ENCODE measurements around the gene PRKCA.
A peak's percentile ranks its signal among the peaks of the same experiment; 100 is the strongest.

Gene PRKCA

DNA sequence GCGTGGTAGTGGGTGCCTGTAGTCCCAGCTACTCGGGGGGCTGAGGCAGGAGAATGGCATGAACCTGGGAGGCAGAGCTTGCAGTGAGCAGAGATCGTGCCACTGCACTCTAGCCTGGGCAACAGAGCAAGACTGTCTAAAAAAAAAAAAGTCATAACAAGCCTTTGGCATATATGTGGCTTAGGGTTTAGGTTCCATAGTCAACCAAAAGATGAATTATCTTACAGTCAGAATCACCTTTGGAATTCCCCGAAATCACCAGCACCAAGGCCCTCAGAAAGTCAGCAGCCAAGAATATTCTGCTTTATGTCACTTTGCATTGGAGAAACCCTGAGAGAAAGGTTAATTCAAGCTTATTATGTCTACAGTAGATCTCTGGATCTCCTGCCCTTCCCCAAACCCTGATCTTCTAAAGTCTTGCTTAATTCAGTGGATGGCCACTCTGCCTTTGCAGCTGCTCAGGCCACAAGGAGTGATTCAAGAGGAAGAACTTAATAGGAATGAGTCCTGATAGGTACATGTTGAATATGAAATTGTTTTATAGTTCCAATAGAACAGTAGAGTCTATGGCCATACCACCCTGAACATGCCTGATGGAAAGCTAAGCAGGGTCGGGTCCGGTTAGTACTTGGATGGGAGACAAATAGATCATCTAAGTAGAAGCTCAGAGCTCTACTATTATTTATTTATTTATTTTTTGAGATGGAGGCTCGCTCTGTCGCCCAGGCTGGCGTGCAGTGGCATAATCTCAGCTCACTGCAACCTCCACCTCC lies 336.5 kb downstream of the PRKCA start:
- no peak for DNase-seq

DNA sequence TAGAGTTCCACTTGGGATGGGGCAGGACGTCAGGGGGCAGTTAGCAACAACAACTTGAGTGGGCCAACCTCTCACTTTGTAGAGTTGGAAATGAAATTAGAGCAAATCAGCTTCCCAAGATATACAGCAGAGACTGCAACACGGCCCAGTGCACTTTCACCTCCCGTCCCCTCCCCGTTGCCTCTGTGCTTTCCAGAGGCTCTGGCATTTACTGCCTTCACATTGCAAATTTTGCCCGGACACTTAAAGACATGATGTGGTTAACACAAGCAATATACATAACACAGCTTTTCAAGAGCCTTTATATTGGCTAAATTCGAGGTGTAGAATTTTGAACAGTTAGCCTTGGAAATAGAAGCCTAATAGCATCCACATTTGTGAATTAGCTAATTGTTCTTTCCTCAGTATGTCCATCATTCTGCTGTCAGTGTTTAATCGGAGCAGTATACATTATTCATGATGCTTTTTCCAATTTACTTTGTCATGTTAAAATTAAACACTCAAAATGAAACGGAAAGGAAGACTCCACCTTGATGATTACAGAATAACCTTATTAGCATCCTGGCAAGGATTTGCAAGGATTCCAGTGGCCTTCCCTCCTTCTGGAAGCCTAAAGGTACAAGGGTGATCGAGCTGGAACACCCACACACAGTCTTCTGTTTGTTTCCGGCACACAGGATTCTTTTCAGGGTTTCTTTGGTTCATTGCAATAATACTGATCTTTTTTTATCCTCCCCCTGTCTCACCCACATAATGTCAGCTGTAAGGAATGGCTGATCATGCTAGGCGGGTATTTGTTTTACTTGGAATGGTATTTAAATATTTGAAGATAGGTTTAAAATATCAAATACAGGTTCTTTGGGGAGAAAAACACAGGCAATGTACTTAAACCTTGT lies 341.6 kb downstream of the PRKCA start:
- DNase-seq, result peak; percentile 50

DNA sequence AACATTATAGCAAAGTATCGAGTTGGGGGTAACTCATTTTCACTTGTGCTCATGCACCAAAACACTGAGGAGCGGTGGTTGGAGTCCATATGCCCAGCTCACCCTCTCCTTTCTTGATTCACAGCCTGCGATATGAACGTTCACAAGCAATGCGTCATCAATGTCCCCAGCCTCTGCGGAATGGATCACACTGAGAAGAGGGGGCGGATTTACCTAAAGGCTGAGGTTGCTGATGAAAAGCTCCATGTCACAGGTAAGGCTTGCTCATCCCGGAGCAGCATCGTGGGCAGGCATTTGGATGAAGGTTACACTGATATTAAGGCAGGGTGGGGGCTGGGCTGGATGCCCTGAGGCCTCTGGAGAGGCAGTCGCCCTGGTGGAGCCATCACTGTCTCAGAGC lies 342.8 kb downstream of the PRKCA start:
- no peak for DNase-seq

DNA sequence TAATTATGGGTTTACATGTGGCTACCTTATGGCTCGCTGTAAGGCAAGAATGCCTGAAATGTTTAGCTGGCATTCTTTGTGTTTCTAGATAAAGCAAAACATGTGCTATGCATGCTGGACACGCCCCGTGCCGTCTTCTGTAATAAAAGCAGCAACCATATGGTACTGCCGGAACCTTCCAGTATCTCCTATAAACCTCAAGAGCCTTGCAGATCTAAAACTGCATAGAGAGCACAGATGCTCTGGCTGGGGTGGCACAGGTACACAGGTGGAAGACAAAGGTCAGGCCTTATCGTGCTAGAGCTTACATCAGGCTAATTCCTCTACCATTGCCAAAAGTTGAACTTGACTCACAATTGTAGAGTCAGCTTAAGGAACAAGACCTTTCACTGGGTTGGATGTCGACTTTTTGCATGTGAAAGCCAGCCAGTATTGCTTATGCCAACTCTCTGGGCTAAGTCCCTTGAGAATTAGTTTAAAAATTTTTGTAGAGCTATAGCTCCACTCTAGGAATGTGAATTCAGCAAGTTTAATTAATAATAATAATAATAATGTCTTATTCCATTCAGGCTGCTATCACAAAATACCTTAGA lies 345.1 kb downstream of the PRKCA start:
- no peak for DNase-seq

DNA sequence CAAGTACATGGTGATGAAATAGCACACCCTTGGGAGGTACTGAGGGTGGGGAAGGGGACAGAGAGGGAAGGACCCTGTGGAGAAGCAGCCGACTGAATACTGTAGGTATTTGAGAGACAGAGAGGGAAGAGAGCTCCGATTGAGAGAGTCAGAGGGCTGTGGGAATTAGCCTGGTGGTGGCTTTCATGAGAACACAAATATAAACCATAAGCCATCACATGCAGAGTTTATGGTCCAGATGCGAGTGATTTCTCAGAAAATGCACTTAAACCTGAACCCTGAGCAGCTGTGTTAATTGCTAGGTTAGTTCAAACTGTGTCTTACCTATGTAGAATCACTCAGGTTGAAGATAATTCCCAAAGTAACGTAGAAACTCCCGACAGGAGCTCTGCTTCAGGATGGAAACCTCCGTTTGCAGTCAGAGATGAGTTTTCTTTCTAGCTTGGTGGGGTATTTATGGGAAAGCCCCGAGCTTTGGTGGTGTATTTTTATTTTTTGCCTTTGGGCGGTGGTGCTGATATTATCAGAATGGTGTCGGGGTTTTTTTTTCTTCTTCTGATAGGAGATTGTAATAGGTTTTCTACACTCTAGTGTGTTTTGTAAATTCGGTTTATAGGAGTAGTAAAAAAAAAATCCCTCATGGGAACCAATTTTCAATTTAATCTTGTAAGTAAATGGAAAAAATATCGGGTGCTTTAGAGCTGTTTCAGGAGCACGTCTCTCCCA lies 347.6 kb downstream of the PRKCA start:
- no peak for DNase-seq

DNA sequence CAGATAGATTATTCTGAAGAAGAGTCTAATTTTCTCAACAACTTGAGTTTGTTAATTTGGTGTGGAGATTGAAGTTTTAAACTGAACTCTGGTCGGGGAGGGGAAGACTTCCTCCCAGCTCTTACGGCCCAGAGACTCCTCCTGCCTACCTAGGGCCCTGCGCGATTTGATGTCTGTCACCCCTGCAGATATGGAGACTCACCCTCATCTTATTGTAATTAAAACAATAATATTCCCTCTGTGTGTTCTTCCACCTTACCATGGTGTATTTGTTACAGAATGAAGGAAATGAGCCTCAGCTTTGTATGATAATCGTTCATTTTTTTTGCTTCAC lies 348.1 kb downstream of the PRKCA start:
- DNase-seq, result no peak

DNA sequence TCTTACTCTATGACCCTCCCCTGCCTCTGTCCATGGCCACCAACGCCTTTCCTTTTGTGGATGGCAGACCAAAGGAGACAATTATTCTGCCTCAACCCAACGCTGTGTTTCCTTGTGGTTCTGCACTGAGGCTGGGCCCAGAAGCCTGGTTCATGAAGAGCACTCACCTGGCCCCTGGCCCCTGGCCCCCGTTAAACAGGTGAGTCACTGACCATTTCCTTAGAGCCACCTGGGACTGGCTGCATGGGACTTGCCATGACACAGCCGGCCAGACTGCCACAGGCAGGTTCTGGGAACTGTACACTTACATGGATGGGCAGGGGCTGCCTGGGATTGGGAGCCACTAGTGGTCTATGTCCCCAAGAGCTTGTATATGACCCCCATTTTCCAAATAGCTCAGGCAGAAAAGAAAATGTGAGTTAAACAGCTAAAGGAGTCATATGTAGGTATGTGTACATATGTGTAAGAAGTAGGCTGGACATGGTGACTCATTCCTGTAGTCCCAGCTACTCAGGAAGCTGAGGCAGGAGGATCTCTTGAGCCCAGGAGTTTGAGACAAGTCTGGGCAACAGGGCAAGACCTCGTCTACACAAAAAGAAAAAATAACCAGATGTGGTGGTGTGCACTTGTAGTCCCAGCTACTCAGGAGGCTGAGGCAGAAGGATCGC lies 350.6 kb downstream of the PRKCA start:
- DNase-seq, result no peak

DNA sequence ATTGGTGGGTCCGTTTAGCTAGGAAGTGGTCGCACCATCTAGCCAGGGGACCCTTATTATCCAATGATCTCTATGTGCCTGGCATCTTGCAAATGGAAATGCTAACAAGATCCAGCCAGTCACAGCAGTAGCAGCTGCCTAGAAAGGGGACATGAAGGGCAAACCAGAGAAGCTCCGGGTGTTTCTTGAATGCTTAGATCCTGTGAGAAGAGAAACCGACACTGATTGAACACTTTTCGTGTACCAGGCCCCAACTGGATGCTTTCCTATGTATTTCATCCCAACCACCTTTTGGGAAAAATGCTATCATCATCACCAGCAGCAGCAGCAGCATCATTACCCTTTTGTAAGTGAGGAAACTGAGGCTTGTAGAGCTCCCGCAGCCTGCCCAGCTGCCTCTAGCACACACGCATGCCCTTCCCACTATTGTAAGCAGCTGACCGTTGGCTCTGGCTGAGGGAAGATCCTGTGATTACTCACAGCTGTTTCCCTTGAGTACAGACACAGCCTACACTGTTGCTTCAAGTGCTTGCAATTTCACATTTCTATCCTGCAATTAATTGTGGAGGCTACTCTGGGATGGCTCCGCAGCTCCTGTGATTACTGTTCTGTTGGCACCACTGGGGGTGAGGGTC lies 351.8 kb downstream of the PRKCA start:
- DNase-seq, result no peak

DNA sequence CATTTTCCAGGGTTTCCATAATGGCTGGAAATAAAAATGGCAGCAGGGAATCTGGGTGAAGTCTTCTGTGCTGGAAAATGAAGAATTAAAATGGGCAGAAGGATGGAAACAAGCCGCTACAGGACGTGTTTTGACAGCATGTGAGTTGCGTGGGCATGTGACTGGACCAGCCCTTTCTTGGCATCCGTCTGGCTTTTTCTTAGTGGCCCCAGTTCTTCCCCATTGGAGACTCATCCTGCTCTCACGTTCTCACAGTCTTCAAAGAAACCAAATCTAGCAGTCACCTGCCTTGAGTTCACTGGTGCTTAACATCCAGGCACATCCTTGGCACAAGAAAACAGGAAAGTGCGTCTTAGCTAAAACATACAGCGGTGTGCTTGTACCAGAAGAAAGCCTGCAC lies 352.4 kb downstream of the PRKCA start:
- no peak for DNase-seq

DNA sequence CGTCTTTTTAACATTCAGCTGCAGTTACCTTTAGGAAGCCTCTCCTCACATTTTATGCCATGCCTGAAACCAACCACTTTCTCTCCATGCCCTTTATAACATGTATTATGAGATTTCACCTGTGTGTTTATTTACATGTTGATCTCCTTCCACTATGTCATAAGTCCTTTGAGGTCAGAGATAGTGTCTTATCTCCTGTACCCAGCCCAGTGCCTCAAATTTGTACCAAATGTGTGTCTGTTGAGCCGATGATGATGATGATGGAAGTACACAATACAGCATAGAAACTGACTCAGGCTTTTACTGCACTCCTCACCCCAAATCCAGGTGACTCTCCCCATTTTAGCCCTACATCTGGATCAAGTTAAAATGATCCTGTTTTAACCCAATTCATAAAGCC lies 353.0 kb downstream of the PRKCA start:
- DNase-seq, result no peak

DNA sequence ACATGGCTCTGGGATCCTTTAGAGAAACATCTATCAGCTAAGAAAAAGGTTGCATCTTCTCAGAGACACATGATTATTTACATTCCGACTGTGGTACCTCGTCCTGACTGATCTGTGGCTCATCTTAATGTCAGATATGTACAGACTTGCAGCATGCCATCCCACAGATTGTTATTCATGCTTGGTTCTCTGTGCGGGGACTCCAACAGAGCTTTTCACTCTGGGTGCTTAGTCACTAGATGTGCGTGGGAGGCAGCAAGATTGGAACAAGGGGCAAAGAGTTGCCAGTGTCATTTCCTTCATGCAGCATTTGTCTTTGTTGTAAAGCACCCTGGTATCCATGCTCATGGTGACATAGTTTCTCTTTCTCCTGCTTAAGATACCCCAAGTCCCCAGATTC lies 353.4 kb downstream of the PRKCA start:
- peak; percentile 27 for DNase-seq

DNA sequence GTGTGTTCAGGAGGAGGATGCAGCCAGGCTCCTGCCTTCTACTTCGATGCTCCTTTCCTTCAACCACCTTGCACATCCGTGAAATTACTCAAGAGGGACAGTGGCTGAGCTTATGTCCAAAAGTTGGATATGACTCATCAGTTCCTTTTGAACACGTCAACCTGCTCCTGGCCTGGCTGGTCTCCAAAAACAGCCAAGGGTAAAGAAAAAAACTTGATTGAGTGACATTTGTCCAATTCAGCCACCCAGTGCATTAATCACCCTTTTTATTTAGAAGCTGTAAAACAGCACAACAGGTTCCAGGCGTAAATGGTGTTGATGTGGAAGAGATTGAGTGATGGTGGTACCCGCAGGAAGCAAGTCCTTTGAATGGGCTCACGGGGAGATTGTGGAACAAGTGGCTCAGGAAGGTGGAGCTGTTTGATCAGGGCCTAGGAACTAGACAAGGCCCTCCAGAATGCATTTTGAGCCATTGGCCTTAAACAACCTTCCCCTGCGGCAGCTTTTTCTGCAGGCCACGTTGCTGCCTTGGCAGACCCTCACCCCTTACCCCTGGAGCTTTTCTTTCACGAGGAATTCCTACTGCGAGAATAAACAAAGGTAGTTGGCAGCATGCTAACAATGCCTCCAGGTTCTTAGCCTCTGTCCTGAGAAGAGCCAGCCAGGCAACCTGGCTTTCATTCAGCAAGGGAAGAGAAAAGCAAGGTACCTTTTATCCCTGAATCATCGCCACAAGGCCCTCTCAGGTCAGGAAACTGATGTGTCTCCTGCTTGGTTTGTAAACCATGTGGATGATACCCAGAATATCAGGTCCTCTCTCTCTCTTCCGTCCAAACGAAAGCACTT lies 359.2 kb downstream of the PRKCA start:
- peak; percentile 58 for DNase-seq

DNA sequence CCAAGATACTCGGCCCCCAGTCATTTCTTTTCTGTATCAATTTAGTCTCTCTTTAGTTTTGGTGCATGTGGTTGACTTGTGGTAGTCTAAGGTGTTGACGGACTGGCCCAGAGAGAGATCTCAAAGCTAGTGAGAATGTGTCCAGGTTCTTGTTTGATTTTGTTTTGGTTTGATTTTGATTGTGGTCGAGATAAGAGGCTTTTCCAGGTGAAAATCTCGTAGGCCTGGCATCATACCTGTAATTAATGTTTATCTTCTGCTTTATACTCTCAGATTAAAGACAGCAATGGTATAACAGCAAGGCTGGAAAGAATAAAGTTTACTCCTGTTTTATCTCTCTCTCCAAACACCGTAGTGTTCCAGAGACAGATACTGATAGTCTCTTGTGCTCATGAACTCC lies 360.1 kb downstream of the PRKCA start:
- DNase-seq, result no peak

DNA sequence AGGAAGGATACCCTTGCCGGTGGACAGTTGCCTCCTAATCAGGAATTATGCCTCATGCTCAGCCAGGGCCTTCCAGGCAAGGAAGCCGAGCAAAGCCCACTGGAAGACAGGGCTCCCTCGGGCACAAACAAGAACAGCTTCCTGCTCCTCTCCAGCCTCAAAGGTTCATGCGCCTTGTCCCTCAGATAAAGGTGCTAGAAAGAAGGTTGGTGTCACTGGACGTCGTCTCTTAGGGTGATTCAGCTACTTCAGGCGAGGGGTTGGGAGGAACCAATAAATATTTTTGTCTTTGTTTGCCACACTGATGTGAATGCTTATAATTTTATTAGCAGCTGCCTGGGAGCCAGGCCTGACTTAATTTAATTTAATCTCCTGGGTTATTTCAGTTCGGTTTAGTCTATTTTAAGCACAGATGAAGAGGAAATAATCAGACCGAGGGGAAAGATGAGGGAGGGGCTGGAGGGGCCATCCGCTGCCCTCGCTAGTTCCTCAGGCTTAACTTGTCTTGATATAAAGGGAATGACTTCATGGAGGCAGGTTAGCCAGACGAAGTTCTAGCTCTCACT lies 360.7 kb downstream of the PRKCA start:
- DNase-seq, result no peak

DNA sequence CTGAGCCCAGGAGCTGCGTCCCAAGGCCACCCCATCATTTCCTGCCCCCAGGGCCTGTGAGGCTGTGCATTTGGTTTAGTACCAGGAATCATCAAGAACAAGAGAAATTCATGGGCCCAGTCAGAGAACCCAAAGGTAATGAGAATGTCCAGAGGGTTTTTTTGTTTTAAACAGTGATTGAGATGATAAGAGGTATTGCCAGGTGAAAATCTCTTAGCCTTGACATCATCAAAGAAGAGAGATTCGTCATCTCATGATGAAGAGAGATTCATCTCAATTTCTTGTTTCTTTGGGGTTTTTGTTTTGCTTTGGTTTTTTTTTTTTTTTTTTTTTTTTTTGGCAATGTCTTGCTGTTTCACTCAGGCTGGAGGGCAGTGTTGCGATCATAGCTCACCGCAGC lies 361.9 kb downstream of the PRKCA start:
- no peak for DNase-seq

DNA sequence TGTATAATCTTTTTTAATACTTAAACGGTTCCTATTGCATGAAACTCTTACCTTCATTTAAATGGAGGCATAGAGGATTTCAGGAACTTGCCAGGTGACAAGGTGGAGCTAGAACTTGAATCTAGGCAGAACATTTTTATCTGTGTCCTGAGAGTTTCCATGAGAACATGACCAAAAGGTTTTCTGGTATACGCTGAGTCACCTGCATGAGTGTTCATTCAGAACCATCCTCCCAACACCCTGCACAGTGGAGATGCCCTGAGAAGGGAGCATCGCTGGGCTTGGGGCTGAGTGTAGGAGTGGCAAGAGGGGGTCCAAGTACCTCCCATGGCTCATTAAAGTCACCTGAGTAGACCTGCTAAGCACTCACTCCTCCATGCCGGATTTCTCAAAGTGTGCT lies 362.8 kb downstream of the PRKCA start:
- DNase-seq, result peak; percentile 6

DNA sequence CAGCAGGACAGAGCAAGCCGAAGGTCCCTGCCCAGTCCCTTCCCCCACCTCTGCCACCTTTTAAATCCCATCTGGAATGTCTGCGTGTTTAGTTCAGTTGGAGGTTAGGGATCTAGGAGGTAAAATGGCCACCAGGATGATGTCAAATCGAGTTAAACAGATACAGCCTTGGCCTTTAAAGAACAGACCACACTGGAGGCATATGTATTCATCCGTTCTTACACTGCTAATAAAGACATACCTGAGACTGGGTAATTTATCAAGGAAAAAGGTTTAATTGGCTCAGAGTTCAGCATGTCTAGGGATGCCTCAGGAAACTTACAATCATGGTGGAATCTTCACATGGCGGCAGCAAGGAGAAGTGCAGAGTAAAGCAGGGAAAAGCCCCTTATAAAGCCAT lies 364.7 kb downstream of the PRKCA start:
- DNase-seq, result no peak

DNA sequence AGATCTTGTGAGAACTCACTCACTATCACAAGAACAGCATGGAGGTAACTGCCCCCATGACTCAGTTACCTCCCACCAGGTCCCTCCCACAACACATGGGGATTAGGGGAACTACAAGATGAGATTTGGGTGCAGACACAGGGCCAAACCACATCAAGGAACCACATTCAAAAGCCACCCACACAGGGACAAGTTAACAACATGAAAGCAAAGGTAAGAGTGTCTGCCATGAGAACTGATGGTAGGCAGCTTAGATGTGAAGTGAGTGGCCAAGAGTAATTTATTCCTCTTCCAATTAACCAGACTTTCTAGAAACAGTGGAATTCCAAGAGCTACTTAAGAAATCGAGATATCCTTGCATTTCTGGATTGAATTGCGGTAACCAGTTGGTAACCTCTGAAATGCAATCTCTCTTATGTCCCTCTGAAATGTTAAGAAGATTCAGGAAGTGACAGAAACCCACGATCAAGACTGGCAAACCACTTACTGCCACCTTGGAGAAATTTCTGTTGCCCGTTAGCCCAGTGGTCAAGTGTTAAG lies 365.1 kb downstream of the PRKCA start:
- no peak for DNase-seq

DNA sequence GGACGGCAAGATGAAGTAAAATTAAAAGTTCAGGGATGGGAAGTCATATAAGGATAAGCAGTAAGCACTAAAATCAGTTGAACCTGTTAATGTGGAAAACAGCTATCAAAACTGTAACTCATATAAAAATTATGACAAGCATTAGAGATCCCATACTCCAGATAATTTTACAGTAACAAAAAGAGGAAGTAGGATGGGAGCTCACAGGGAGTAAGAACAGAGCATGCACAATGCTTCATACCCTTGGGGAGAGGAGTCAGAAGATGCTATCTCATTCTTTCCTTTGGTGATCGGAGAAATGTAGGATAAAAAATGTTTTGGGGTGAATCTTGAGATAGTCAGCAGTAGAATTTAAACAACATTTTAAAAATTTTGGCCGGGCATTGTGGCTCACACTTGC lies 367.8 kb downstream of the PRKCA start:
- DNase-seq, result no peak

DNA sequence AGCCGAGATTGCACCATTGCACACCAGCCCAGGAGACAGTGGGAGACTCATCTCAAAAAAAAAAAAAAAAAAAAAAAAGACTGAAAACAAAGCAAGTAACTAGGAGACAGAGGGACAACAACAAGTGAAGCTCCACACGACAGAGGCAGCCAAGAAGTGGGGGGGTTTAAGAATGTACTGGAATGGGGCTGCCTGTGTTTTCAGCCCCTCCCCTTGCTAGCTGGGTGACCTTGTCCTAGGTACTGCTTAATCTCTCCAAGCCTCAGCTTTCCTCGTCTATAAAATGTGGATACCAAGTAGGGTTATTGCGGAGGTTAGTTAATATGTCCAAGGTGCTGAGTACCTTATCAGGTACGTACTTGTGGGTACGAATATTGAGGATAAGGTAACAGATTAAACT lies 368.7 kb downstream of the PRKCA start:
- no peak for DNase-seq
